ENCODE measurements around the gene RANBP1. TPM values are rescaled to one million over a fixed set of nuclear protein-coding genes. Genes with fewer than 3 reads are reported as not detected.

Gene RANBP1
- total and polyA plus RNA-seq, 2 of the 8 experiments (the other 6 are each of a cell fraction or from before 2014, with no cell fraction given) = 343 to 484 TPM

- TF ChIP-seq SIX5 (IDR thresholded peaks at IDR 0.05; ENCODE audit: low read depth, low read length) (no peak), RBBP5 (IDR thresholded peaks at IDR 0.05; ENCODE audit: borderline replicate concordance, low read depth, low read length) (no peak)
Observed at GRCh38 chr22:20139391-20140106, 23.6 kb downstream of the RANBP1 start (continued).

Measured in H1 (cell line).